Muscle of leg (tissue), 11 donors: ENCODE results near the gene KEAP1. TPM values are rescaled to one million over a fixed set of nuclear protein-coding genes. Genes with fewer than 3 reads are reported as not detected.

Experiments used
- DNase-seq: peaks from one replicate; pipeline ENCODE4 v3.0.0; 2013
- H3K27ac ChIP-seq: one replicate; pipeline ENCODE4 v1.5.1; 2013; ENCODE audit warnings: mild to moderate bottlenecking, low read length, control low read depth
- H3K27me3 ChIP-seq: one replicate; pipeline ENCODE4 v1.6.1; 2013; ENCODE audit warnings: low read length; ENCODE audit not compliant: control insufficient read depth, insufficient read depth
- H3K36me3 ChIP-seq: one replicate; pipeline ENCODE4 v1.6.1; 2013; ENCODE audit warnings: low read length; ENCODE audit not compliant: control insufficient read depth, insufficient read depth
- H3K4me1 ChIP-seq: one replicate; pipeline ENCODE4 v1.6.1; 2013; ENCODE audit warnings: low read length; ENCODE audit not compliant: control insufficient read depth, insufficient read depth
- H3K4me3 ChIP-seq: one replicate; pipeline ENCODE4 v1.5.1; 2013; ENCODE audit warnings: low read length, control low read depth
- H3K9me3 ChIP-seq: replicated peaks from 2 replicates; pipeline ENCODE4 v1.6.1; 2013; ENCODE audit warnings: low read depth, low read length; ENCODE audit not compliant: control insufficient read depth
- WGBS: methylation state at CpG from one replicate; pipeline ENCODE4 v1.1.5; 2013; ENCODE audit warnings: missing lambda C conversion rate; ENCODE audit not compliant: insufficient coverage; 5-methylcytosine and 5-hydroxymethylcytosine counted together
- polyA plus RNA-seq, 8 donors: library from polyadenylated mRNA; unstranded; fragments of 120-200 nt; gene quantifications; one replicate each; pipeline versions ENCODE4 v1.2.1 to v1.2.3, GENCODE V29; 2013; ENCODE audit warnings: inconsistent platforms in 1 of 8, low replicate concordance in 1 of 8; ENCODE audit not compliant: insufficient read length in 8 of 8, insufficient read depth in 1 of 8
- total RNA-seq: library from RNA; stranded (reverse); fragments of 120-200 nt; gene quantifications from one replicate; pipeline ENCODE4 v1.2.4, GENCODE V29; 2013

KEAP1 gene
- total and polyA plus RNA-seq, 9 donors: 55.2 to 75.0 (median 69.4) TPM

GRCh38 chr19:10517361-10517759 lies 14.2 kb upstream of the KEAP1 start, which contains the start of gene S1PR5:
Gene S1PR5 (minus strand): TSS chr19:10517447. CDS start chr19:10515011, 2,436 bp downstream.
- Histone ChIP-seq H3K27ac (peak within 1 kb of the TSS; percentile 55), H3K27me3 (peaks cover 82% of the 10 kb centered on the region), H3K4me3 (peak within 1 kb of the TSS; percentile 22), H3K4me1 (peaks cover 22% of the 10 kb centered on the region), H3K9me3 (no peaks in the 10 kb centered on the region), H3K36me3 (no peaks in the 10 kb centered on the region)
- WGBS: 1% methylated on average over 34 of the region's 39 CpGs
- peak; percentile 12 for DNase-seq

- no peaks in the 10 kb centered on the region for H3K36me3 ChIP-seq
- peak overlapping the region; percentile 21 for H3K4me3 ChIP-seq
- H3K27me3 ChIP-seq: peaks cover 88% of the 10 kb centered on the region
- no peak overlapping the region for H3K27ac ChIP-seq
- DNase-seq: no peak
- peaks cover 22% of the 10 kb centered on the region for H3K4me1 ChIP-seq
- no peaks in the 10 kb centered on the region for H3K9me3 ChIP-seq
- 17% methylated on average over 4 of the region's 10 CpGs for WGBS
Measured at GRCh38 chr19:10516671-10517286, 13.6 kb upstream of the KEAP1 start.

GRCh38 chr19:10516064-10516385 lies 12.9 kb upstream of the KEAP1 start:
- WGBS: 88% methylated on average over 3 of the region's 5 CpGs
- Histone ChIP-seq H3K36me3 (no peaks in the 10 kb centered on the region), H3K4me3 (no peak overlapping the region), H3K27me3 (peaks cover 92% of the 10 kb centered on the region), H3K27ac (no peak overlapping the region), H3K4me1 (peaks cover 22% of the 10 kb centered on the region), H3K9me3 (no peaks in the 10 kb centered on the region)
- no peak for DNase-seq

- no peak overlapping the region for H3K27ac ChIP-seq
- 7% methylated on average over 95 of the region's 107 CpGs for WGBS
- H3K36me3 ChIP-seq: no peaks in the 10 kb centered on the region
- H3K4me3 ChIP-seq: no peak overlapping the region
- DNase-seq: no peak
- H3K9me3 ChIP-seq: no peaks in the 10 kb centered on the region
- H3K27me3 ChIP-seq: peaks cover 94% of the 10 kb centered on the region
- H3K4me1 ChIP-seq: peaks cover 29% of the 10 kb centered on the region
Measured at GRCh38 chr19:10514211-10515145, 11.3 kb upstream of the KEAP1 start.

- 77% methylated on average over 6 of the region's 7 CpGs for WGBS
- no peaks in the 10 kb centered on the region for H3K36me3 ChIP-seq
- no peak overlapping the region for H3K4me3 ChIP-seq
- no peak overlapping the region for H3K27ac ChIP-seq
- peaks cover 19% of the 10 kb centered on the region for H3K4me1 ChIP-seq
- no peaks in the 10 kb centered on the region for H3K9me3 ChIP-seq
- H3K27me3 ChIP-seq: peaks cover 83% of the 10 kb centered on the region
- no peak for DNase-seq
Measured at GRCh38 chr19:10513223-10513622, 10.1 kb upstream of the KEAP1 start.

- H3K4me1 ChIP-seq: peaks cover 8% of the 10 kb centered on the region
- peak; percentile 17 for DNase-seq
- H3K27ac ChIP-seq: no peak overlapping the region
- WGBS: 3% methylated on average over 15 of the region's 15 CpGs
- H3K9me3 ChIP-seq: no peaks in the 10 kb centered on the region
- no peaks in the 10 kb centered on the region for H3K36me3 ChIP-seq
- H3K4me3 ChIP-seq: no peak overlapping the region
- peaks cover 55% of the 10 kb centered on the region for H3K27me3 ChIP-seq
Measured at GRCh38 chr19:10510301-10510802, 7.2 kb upstream of the KEAP1 start.

GRCh38 chr19:10508707-10509106 lies 5.6 kb upstream of the KEAP1 start:
- Histone ChIP-seq H3K4me1 (peaks cover 8% of the 10 kb centered on the region), H3K27me3 (peaks cover 38% of the 10 kb centered on the region), H3K4me3 (no peak overlapping the region), H3K36me3 (no peaks in the 10 kb centered on the region), H3K27ac (no peak overlapping the region), H3K9me3 (no peaks in the 10 kb centered on the region)
- WGBS: 90% methylated on average over 2 of the region's 3 CpGs
- no peak for DNase-seq

- Histone ChIP-seq H3K27ac (no peak overlapping the region), H3K36me3 (no peaks in the 10 kb centered on the region), H3K4me3 (no peak overlapping the region), H3K9me3 (no peaks in the 10 kb centered on the region), H3K4me1 (peaks cover 8% of the 10 kb centered on the region), H3K27me3 (peaks cover 32% of the 10 kb centered on the region)
- 83% methylated on average over 12 of the region's 16 CpGs for WGBS
- no peak for DNase-seq
Measured at GRCh38 chr19:10508036-10508435, 4.9 kb upstream of the KEAP1 start.

GRCh38 chr19:10505583-10506229 lies 2.5 kb upstream of the KEAP1 start:
- 8% methylated on average over 12 of the region's 17 CpGs for WGBS

GRCh38 chr19:10502524-10503001 lies 593 bp downstream of the KEAP1 start:
- H3K36me3 ChIP-seq: peaks cover 25% of the 10 kb centered on the region
- H3K4me3 ChIP-seq: peak overlapping the region; percentile 98
- H3K27ac ChIP-seq: peak overlapping the region; percentile 95
- H3K27me3 ChIP-seq: no peaks in the 10 kb centered on the region
- H3K9me3 ChIP-seq: no peaks in the 10 kb centered on the region
- H3K4me1 ChIP-seq: peaks cover 6% of the 10 kb centered on the region
- WGBS: under 1% methylated on average over 65 of the region's 65 CpGs
- peak; percentile 97 for DNase-seq

More at GRCh38 chr19:10505583-10506229, 2.5 kb upstream of the KEAP1 start:
- Histone ChIP-seq H3K4me1 (peaks cover 14% of the 10 kb centered on the region), H3K36me3 (peaks cover 3% of the 10 kb centered on the region), H3K27me3 (peaks cover 12% of the 10 kb centered on the region), H3K27ac (no peak overlapping the region), H3K9me3 (no peaks in the 10 kb centered on the region), H3K4me3 (no peak overlapping the region)
- DNase-seq: peak; percentile 64
